ENCODE results near the gene EIF5A.

- TF ChIP-seq, protein P1, sequence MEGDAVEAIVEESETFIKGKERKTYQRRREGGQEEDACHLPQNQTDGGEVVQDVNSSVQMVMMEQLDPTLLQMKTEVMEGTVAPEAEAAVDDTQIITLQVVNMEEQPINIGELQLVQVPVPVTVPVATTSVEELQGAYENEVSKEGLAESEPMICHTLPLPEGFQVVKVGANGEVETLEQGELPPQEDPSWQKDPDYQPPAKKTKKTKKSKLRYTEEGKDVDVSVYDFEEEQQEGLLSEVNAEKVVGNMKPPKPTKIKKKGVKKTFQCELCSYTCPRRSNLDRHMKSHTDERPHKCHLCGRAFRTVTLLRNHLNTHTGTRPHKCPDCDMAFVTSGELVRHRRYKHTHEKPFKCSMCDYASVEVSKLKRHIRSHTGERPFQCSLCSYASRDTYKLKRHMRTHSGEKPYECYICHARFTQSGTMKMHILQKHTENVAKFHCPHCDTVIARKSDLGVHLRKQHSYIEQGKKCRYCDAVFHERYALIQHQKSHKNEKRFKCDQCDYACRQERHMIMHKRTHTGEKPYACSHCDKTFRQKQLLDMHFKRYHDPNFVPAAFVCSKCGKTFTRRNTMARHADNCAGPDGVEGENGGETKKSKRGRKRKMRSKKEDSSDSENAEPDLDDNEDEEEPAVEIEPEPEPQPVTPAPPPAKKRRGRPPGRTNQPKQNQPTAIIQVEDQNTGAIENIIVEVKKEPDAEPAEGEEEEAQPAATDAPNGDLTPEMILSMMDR (conservative IDR thresholded peaks at IDR 0.05 in 1 of 2, IDR thresholded peaks at IDR 0.05 in 1 of 2; ENCODE audit: low read depth in 1 of 2, low read length in 2 of 2): peak in 1 of 2 donors; percentile 12
- no peak for TF ChIP-seq EZH2 (IDR thresholded peaks at IDR 0.05; ENCODE audit: low read length, missing control alignments)
Measured at GRCh38 chr17:7313088-7313889, 5.9 kb downstream of the EIF5A start.

All from fibroblast of lung (primary cell).